22Rv1 (cell line): ENCODE results near the gene SLC36A4.

ENCODE experiments used
- ZFX ChIP-seq: fragments of 450-650 bp; IDR thresholded peaks from 2 replicates; pipeline ENCODE4 v1.6.1; 2017; ENCODE audit warnings: antibody characterized with exemption, borderline replicate concordance
- TF ChIP-seq, protein P1 (sequence below): fragments of 450-650 bp; IDR thresholded peaks from 2 replicates; pipeline ENCODE4 v1.5.1; 2017; ENCODE audit warnings: mild to moderate bottlenecking

GRCh38 chr11:93169143-93169542, 28.6 kb downstream of the SLC36A4 start:
- TF ChIP-seq, protein P1, sequence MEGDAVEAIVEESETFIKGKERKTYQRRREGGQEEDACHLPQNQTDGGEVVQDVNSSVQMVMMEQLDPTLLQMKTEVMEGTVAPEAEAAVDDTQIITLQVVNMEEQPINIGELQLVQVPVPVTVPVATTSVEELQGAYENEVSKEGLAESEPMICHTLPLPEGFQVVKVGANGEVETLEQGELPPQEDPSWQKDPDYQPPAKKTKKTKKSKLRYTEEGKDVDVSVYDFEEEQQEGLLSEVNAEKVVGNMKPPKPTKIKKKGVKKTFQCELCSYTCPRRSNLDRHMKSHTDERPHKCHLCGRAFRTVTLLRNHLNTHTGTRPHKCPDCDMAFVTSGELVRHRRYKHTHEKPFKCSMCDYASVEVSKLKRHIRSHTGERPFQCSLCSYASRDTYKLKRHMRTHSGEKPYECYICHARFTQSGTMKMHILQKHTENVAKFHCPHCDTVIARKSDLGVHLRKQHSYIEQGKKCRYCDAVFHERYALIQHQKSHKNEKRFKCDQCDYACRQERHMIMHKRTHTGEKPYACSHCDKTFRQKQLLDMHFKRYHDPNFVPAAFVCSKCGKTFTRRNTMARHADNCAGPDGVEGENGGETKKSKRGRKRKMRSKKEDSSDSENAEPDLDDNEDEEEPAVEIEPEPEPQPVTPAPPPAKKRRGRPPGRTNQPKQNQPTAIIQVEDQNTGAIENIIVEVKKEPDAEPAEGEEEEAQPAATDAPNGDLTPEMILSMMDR: no peak
- TF ChIP-seq ZFX: no peak
